CD4-positive, alpha-beta T cell (primary cell): Measurements from ENCODE around the gene LARP7. TPM values are rescaled to one million over a fixed set of nuclear protein-coding genes. Genes with fewer than 3 reads are reported as not detected.

Source experiments
- ATAC-seq: fragments of 200-7000 bp; cut with Tn5 transposase; one replicate; pipeline ENCODE4 v1.10.0; 2022; ENCODE audit warnings: mild to moderate bottlenecking; ENCODE audit not compliant: poor library complexity
- CTCF ChIA-PET: fragments of 350-600 bp; sonication (Branson Sonifier 250); formaldehyde crosslinking; loops from one replicate; lab custom pipeline; 2021; ENCODE audit warnings: antibody characterized with exemption, inconsistent platforms; lab: Charles Lee
- POLR2A ChIA-PET: fragments of 350-600 bp; sonication (Branson Sonifier 250); formaldehyde crosslinking; loops from one replicate; lab custom pipeline; 2021; ENCODE audit warnings: antibody characterized with exemption, inconsistent platforms; lab: Charles Lee
- DNase-seq, 14 experiments: peaks; one replicate each; pipeline ENCODE4 v3.0.0-alpha.2; 2013 to 2020; ENCODE audit warnings: mixed read lengths in 2 of 14
- H3K27ac ChIP-seq, 2 donors: one replicate each; pipeline versions ENCODE4 v1.5.1 to v1.7.0; 2013; ENCODE audit warnings: low read length in 2 of 2, low read depth in 1 of 2, mild to moderate bottlenecking in 1 of 2
- H3K27me3 ChIP-seq, 2 experiments: 1 replicate in 1 of 2; 2 replicates in 1 of 2; pipeline versions ENCODE4 v1.6.1 to v1.7.0; 2013; ENCODE audit warnings: low read length in 2 of 2, control low read depth in 1 of 2, mild to moderate bottlenecking in 1 of 2, moderate library complexity in 1 of 2; ENCODE audit not compliant: insufficient read depth in 2 of 2, control insufficient read depth in 1 of 2
- H3K36me3 ChIP-seq: one replicate; pipeline ENCODE4 v1.6.1; 2013; ENCODE audit warnings: low read length, control low read depth; ENCODE audit not compliant: insufficient read depth
- H3K4me1 ChIP-seq: one replicate; pipeline ENCODE4 v1.6.1; 2013; ENCODE audit warnings: low read length, control low read depth; ENCODE audit not compliant: insufficient read depth
- H3K4me3 ChIP-seq: one replicate; pipeline ENCODE4 v1.5.1; 2013; ENCODE audit warnings: mild to moderate bottlenecking, low read length, moderate library complexity
- H3K9me3 ChIP-seq, 2 experiments: 1 replicate in 1 of 2; 2 replicates in 1 of 2; pipeline versions ENCODE4 v1.6.1 to v1.7.0; 2013; ENCODE audit warnings: low read length in 2 of 2, mild to moderate bottlenecking in 2 of 2, control low read depth in 1 of 2, moderate library complexity in 1 of 2; ENCODE audit not compliant: control insufficient read depth in 1 of 2, insufficient read depth in 1 of 2
- H3K27ac Mint-ChIP-seq: one replicate; pipeline ENCODE4 v1.8.0; 2020; ENCODE audit warnings: mixed read lengths
- H3K27me3 Mint-ChIP-seq: one replicate; pipeline ENCODE4 v1.8.0; 2021; ENCODE audit warnings: mixed read lengths
- H3K36me3 Mint-ChIP-seq: one replicate; pipeline ENCODE4 v1.8.0; 2021; ENCODE audit warnings: low read depth, mixed read lengths
- H3K4me1 Mint-ChIP-seq: one replicate; pipeline ENCODE4 v1.8.0; 2021; ENCODE audit warnings: low read depth, mixed read lengths
- H3K4me3 Mint-ChIP-seq: one replicate; pipeline ENCODE4 v1.8.0; 2020; ENCODE audit warnings: mild to moderate bottlenecking, mixed read lengths
- H3K9me3 Mint-ChIP-seq: one replicate; pipeline ENCODE4 v1.8.0; 2020; ENCODE audit warnings: mixed read lengths
- intact Hi-C, 2 experiments: fragments of 100-400 bp; cut with DNase I in 1 of 2; cut with micrococcal nuclease in 1 of 2; formaldehyde crosslinking; loops; one replicate each; pipeline versions ENCODE4 v1.15.1 to v1.9.0; 2023 to 2025; cut with DNase I, micrococcal nuclease
- total RNA-seq, 174 experiments: library from RNA in 2 of 174; stranded (reverse) in 2 of 174; gene quantifications; one replicate each; pipeline ENCODE4 v1.2.3 and lab custom pipeline; 2021 to 2026
- TF ChIP-seq, protein P1 (sequence below): fragments of 200-600 bp; IDR thresholded peaks from one replicate; pipeline ENCODE4 v1.8.0; 2022; ENCODE audit warnings: antibody characterized with exemption, mild to moderate bottlenecking

Gene LARP7
- total RNA-seq, 2 experiments from 2014 or later, result 42.9 to 43.5 TPM

GRCh38 chr4:112648263-112649054 is 11.5 kb downstream of the LARP7 start:
- H3K9me3 Mint-ChIP-seq, result no peaks in the 10 kb centered on the region
- H3K4me3 Mint-ChIP-seq, result no peak overlapping the region
- H3K27me3 ChIP-seq, result no peaks in the 10 kb centered on the region
- POLR2A ChIA-PET, result no interaction called here
- ATAC-seq (no peak), DNase-seq (no peak)
- peaks cover 76% of the 10 kb centered on the region for H3K36me3 Mint-ChIP-seq
- no peaks in the 10 kb centered on the region for H3K4me1 Mint-ChIP-seq
- TF ChIP-seq, protein P1, sequence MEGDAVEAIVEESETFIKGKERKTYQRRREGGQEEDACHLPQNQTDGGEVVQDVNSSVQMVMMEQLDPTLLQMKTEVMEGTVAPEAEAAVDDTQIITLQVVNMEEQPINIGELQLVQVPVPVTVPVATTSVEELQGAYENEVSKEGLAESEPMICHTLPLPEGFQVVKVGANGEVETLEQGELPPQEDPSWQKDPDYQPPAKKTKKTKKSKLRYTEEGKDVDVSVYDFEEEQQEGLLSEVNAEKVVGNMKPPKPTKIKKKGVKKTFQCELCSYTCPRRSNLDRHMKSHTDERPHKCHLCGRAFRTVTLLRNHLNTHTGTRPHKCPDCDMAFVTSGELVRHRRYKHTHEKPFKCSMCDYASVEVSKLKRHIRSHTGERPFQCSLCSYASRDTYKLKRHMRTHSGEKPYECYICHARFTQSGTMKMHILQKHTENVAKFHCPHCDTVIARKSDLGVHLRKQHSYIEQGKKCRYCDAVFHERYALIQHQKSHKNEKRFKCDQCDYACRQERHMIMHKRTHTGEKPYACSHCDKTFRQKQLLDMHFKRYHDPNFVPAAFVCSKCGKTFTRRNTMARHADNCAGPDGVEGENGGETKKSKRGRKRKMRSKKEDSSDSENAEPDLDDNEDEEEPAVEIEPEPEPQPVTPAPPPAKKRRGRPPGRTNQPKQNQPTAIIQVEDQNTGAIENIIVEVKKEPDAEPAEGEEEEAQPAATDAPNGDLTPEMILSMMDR, result no peak
- peaks cover 88% of the 10 kb centered on the region for H3K36me3 ChIP-seq
- CTCF ChIA-PET, result no interaction called here
- no peak overlapping the region for H3K27ac Mint-ChIP-seq
- H3K9me3 ChIP-seq, result no peaks in the 10 kb centered on the region
- intact Hi-C loops, result no loop called here
- no peaks in the 10 kb centered on the region for H3K4me1 ChIP-seq
- no peaks in the 10 kb centered on the region for H3K27me3 Mint-ChIP-seq
- no peak overlapping the region for H3K27ac ChIP-seq
- no peak overlapping the region for H3K4me3 ChIP-seq

DNA sequence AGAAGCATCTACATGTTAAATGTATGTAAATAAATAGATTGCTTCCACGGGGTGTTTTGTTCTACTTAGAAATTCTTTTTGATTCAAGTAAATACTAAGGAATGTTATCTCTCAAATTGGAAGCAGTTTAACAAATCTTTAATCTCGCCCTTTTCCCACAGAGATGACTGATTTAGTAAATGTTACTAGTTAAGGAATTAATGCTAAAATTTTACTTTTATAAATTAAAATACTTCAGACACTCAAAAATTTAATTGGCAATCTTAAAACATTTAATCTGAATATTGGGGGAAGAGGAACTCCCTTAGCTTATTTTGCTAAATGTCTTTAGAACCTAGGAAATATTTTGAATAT is 12.1 kb downstream of the LARP7 start:
- ChIA-PET CTCF (no interaction called here), POLR2A (no interaction called here)
- intact Hi-C loops, result no loop called here
- H3K4me3 ChIP-seq, result no peak overlapping the region
- H3K36me3 ChIP-seq, result peaks cover 89% of the 10 kb centered on the region
- H3K36me3 Mint-ChIP-seq, result peaks cover 76% of the 10 kb centered on the region
- no peaks in the 10 kb centered on the region for H3K27me3 Mint-ChIP-seq
- no peak overlapping the region for H3K27ac ChIP-seq
- H3K4me3 Mint-ChIP-seq, result no peak overlapping the region
- H3K4me1 ChIP-seq, result no peaks in the 10 kb centered on the region
- H3K27me3 ChIP-seq, result no peaks in the 10 kb centered on the region
- H3K27ac Mint-ChIP-seq, result no peak overlapping the region
- TF ChIP-seq, protein P1, result no peak
- ATAC-seq (no peak), DNase-seq (no peak)
- H3K4me1 Mint-ChIP-seq, result no peaks in the 10 kb centered on the region
- H3K9me3 ChIP-seq, result no peaks in the 10 kb centered on the region
- H3K9me3 Mint-ChIP-seq, result no peaks in the 10 kb centered on the region

DNA sequence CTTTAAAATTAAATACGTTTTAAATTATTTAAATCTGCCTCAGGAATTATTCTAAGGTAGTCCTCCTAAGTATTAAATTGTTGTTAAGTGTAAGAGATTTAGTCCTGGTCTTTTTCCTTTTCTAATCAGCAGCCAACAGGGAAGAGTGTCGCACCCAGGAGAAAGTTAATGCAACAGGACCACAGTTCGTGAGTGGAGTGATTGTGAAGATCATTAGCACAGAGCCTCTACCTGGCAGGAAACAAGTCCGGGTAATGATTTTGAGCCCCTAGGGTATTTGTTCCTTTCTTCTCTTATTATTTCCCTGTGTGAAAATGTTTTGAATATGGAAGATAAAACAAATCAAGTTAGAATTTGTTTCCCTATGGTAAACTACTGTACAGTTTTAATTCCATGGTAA is 13.4 kb downstream of the LARP7 start:
- H3K4me1 ChIP-seq, result no peaks in the 10 kb centered on the region

More for the DNA sequence above, 13.4 kb downstream of the LARP7 start:
- Histone ChIP-seq H3K27ac (no peak overlapping the region), H3K36me3 (peaks cover 94% of the 10 kb centered on the region), H3K27me3 (no peaks in the 10 kb centered on the region), H3K9me3 (no peaks in the 10 kb centered on the region), H3K4me3 (no peak overlapping the region)
- no peaks in the 10 kb centered on the region for H3K4me1 Mint-ChIP-seq
- ATAC-seq (no peak), DNase-seq (no peak)
- CTCF ChIA-PET, result no interaction called here
- TF ChIP-seq, protein P1, result no peak
- H3K9me3 Mint-ChIP-seq, result no peaks in the 10 kb centered on the region
- intact Hi-C loops, result no loop called here
- POLR2A ChIA-PET, result no interaction called here
- no peak overlapping the region for H3K27ac Mint-ChIP-seq
- no peak overlapping the region for H3K4me3 Mint-ChIP-seq
- no peaks in the 10 kb centered on the region for H3K27me3 Mint-ChIP-seq
- H3K36me3 Mint-ChIP-seq, result peaks cover 78% of the 10 kb centered on the region
